HG03520 (cell line): ENCODE data around the gene SOX8.

Experiments used
- ATAC-seq: cut with Tn5 transposase; IDR thresholded peaks from one replicate; pipeline ENCODE4 v1.9.1; 2021; ENCODE audit warnings: mild to moderate bottlenecking, moderate library complexity; ENCODE audit not compliant: unreplicated experiment

The SOX8 gene

GRCh38 chr16:1003391-1004347 is 22.1 kb downstream of the SOX8 start:
- ATAC-seq: no peak

GRCh38 chr16:1005286-1005685 is 23.7 kb downstream of the SOX8 start:
- no peak for ATAC-seq

GRCh38 chr16:1006781-1007180 is 25.2 kb downstream of the SOX8 start:
- ATAC-seq: no peak

- no peak for ATAC-seq
These were observed 25.8 kb downstream of the SOX8 start for GRCh38 chr16:1007284-1007850.

GRCh38 chr16:1008085-1008484 is 26.5 kb downstream of the SOX8 start:
- ATAC-seq: no peak

GRCh38 chr16:1009358-1010150 is 28.0 kb downstream of the SOX8 start:
- ATAC-seq: no peak

GRCh38 chr16:1010251-1010650 is 28.7 kb downstream of the SOX8 start:
- ATAC-seq: no peak

- no peak for ATAC-seq
These were observed 29.2 kb downstream of the SOX8 start for GRCh38 chr16:1010815-1011214.

GRCh38 chr16:1011316-1012082 is 29.9 kb downstream of the SOX8 start:
- ATAC-seq: no peak

- no peak for ATAC-seq
These were observed 30.6 kb downstream of the SOX8 start for GRCh38 chr16:1012135-1012534.

GRCh38 chr16:1012722-1013592 is 31.4 kb downstream of the SOX8 start:
- ATAC-seq: no peak

GRCh38 chr16:1013593-1013900 is 32.0 kb downstream of the SOX8 start:
- ATAC-seq: no peak

GRCh38 chr16:1014221-1014620 is 32.7 kb downstream of the SOX8 start:
- ATAC-seq: no peak

GRCh38 chr16:1014771-1015495 is 33.4 kb downstream of the SOX8 start:
- ATAC-seq: no peak

GRCh38 chr16:1018447-1019198 is 37.1 kb downstream of the SOX8 start:
- ATAC-seq: no peak

- no peak for ATAC-seq
These were observed 37.9 kb downstream of the SOX8 start for GRCh38 chr16:1019231-1020090.

GRCh38 chr16:1020091-1020399 is 38.5 kb downstream of the SOX8 start:
- ATAC-seq: no peak

GRCh38 chr16:1020591-1020990 is 39.0 kb downstream of the SOX8 start:
- no peak for ATAC-seq
